GM19025 (cell line): ENCODE data around the gene ARHGAP30.
"Not testable (repeated sequence)": the region's sequence is repeated elsewhere in the genome, so short reads cannot be mapped to it uniquely, and the experiment has no call there.

Source experiments
- ATAC-seq: cut with Tn5 transposase; IDR thresholded peaks from one replicate; pipeline ENCODE4 v1.9.1; 2021; ENCODE audit warnings: mild to moderate bottlenecking, low read depth, moderate library complexity; ENCODE audit not compliant: unreplicated experiment

Gene ARHGAP30

DNA sequence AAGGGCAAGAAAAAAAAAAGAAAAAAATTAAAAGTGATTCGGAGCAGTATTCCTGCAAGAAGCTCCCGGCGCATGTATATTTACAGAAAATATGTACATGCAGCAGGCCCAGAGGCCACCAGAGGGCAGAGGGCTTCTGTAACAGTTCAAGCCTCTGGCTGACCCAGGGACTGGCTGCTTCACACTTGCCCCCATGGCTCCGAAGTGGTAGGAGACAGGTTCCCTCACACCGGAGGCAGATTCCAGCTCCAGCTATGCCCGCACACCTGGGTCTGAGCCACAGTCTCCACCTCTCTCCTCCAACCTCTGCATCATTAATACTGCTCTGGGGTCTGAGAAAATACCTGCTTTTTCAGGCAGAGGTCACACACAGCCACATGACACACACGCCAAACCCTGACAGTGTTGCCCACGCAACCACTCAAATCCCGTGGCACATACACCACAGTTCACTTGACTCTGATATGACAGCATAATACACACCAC is 2.2 kb upstream of the ARHGAP30 start:
- no peak for ATAC-seq

DNA sequence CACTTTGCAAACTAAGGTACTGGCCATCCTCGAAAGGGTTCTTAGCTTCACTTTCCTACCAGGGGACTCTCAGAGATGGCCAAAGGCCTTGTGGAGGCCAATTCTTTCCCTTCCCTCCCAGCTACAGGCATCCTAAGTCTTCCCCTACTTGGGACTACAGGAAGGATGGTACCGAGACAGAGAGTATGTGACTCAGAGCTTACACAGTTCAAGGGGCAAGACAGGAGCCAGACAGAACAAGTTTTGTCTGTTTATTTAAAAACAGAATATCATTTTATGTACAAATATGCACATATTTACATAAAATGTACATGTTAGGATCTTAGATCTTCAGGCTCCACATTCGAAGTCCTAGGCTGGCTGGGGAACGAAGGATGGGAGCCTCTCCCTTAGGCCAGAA is 1.1 kb upstream of the ARHGAP30 start:
- ATAC-seq = no peak

DNA sequence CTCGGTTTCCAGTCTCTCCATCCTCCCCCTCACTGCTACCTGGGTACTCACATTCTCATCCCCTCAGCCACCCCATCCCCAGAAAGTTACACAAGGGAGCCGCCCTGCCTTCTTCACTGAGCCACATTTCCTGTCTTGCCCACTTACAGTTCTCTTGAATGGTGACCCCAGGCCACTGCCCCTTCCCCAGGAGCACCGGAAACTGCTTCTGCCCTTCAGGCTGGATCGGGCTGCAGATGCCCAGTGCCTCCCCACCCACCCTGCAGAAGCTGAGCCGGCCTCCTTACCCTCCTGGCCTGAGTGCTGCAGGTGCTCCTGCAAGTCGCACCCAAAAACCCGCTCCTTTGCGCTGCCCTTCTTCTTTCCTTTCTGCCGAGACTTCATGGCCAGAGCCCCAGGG is 450 bp downstream of the ARHGAP30 start:
- no peak for ATAC-seq

DNA sequence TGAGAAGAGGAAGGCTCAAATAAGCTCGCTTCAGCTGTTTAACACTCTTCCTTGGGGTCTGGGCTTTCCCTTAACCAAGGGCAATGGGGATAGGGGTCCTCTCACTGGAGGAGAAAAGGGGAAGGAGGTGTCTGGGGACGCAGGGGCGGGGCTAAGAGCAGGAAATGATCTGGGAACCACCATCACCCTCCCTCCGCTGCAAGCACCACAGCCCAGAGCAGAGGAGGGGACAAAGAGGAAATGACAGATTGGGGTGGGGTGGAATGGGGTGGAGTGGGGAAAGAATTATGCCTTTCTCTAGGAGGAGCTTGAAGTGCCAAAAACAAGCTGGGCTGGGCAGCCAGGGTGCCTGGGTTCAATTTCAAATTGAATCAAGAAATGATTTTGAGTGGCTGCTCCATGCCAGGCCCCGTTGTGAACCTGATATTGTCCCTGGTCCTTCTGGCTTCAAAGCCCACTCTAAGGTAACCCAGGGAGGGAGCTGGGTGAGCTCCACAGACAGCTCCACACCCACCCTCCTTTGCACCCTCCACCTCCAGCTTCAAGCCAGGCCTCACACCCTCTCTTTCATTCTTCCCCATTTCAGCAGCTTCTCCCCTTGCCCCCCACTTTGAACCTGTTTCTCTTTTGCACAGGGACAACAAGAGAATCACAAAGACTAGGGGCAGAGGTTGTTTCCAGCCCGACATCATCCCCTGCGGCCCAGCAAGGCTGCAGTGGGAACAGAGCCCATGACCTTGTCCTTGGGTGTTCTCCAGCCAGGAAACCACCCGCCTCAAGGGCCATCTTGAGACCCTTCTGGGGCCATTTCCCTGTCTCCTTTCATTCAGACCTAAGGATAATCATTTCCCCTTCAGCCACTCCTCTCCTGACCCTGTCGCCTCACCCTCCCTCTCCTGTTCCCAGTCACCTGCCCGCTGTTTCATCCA is 1.1 kb downstream of the ARHGAP30 start:
- ATAC-seq = peak; percentile 53

DNA sequence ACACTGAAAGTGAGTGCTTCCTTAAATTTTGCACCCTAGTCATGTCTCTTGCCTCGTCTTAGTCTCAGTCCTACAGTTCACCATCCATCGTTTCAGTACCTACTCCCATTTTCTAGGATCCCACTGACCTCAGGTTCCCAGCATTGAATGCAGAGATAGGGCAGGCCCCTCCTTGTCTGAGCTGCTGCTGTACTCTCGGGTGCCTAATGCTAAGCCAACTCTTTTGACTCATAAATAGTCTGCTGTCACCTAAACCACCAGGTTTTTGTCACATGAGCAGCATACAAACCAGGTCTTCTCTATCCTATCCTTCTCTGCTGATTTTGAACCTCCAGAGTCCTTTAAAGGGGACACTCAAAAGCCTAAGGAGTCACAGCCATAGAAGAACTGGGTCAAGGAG is 3.0 kb downstream of the ARHGAP30 start:
- ATAC-seq = no peak

DNA sequence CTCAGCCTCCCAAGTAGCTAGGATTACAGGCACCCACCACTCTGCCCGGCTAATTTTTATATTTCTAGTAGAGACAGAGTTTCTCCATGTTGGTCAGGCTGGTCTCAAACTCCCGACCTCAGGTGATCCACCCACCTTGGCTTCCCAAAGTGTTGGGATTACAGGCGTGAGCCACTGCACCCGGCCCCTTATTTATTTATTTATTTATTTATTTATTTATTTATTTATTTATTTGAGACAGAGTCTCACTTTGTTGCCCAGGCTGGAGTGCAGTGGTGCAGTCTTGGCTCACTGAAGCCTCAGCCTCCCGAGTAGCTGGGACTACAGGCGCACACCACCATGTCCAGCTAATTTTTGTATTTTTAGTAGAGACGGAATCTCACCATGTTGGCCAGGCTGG is 4.0 kb downstream of the ARHGAP30 start:
- not testable (repeated sequence) for ATAC-seq

DNA sequence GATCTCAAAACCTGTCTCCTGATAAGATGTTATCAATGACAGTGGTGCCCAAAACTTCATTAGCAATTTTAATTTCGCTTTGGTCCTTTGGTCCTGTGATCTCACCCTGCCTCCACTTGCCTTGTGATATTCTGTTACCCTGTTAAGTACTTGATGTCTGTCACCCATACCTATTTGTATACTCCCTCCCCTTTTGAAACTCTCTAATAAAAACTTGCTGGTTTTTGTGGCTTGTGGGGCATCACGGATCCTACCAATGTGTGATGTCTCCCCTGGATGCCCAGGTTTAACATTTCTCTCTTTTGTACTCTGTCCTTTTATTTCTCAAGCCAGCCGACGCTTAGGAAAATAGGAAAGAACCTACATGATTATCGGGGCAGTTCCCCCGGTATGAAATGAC is 5.8 kb downstream of the ARHGAP30 start:
- not testable (repeated sequence) for ATAC-seq

DNA sequence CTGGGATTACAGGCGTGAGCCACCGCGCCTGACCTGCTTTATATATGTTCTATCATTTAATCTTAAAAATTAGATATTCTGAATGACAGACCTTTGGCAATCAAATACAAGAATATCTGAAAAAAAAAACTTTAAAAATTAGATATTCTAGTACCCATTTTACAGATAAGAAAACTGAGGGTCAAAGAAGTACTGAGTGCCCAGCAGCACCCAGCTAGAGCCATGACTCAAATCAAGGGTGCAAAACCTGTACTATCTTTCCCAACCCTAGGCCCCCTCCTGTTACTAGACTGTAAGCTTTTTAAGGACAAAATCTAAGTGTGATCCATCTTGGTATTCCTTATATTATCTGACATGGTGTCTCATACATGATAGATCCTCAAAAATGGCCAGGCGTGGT is 8.3 kb downstream of the ARHGAP30 start:
- ATAC-seq = no peak

DNA sequence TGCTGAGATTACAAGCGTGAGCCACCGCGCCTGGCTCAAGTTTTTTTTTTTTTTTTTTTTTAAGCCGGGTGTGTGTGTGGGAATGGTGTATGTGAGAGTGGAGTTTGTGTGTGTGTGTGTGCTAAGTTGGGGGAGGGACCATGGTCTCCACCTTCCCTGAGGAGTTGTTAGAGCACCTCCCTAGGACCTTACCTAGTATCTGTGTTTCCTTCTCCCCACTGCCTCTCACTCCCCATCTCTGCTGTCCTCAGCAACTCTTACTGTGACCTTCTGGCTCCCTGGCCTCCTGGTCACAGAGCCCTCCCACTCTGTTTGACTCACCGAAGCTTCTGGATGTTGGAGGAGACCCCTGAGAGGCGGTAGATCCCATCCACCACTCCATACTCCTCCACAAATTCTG is 10.4 kb downstream of the ARHGAP30 start:
- ATAC-seq = no peak

DNA sequence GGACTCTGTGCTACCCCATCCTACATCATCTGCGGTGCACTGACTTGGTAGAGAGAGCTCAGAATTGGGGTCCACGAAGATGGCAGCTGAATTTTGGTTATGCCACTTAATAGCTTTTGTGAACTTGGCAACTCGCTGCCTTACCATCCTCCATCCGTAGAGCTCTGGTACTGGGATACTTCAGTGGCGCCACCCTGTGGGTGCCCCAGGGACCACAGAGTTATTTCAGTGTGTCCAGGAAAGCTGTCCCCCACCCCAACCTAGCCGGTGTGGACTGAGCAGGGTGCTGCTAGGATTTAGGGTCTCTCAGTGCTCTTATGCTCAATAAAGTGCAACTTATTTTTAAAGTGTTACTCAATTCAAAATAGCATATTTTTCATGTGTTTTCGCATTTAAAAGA is 14.9 kb downstream of the ARHGAP30 start:
- ATAC-seq = no peak

DNA sequence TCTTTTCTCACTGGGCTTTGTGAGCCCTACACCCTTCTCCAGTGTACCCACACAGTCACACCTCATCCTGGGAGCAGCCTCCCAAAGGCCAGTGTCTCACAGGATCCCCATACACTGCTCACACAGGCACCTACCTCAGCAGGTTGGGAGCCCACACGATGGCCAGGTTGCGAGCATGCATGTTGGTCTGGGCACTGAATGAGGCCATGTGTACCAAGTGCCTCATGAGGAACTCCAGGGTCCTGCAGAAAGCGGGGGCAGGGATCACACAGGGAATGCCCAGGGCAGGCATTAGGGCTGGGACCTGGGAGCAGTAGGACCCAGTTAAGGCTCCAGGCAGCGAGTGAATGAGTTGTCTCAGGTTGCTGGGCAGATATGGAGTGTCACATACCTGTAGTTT is 15.5 kb downstream of the ARHGAP30 start:
- ATAC-seq = no peak

DNA sequence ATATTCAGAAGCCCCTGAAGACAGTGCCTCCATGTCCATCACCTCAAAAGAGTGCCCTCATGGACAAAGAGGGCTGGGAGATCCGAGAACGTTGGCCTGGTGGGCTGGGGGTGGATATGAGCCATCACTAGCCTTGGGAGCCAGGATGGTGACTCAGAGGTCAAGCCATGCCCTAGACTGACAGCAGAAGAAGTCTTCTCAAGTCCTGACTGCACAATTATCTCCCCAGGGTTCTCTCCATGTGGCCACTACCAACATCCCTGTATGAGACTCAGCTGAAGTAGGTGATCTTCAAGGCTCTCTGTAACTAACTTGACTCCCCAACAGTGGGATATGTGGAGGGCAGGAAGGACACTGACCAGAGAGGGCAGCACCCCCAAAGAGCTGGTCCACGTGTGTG is 16.8 kb downstream of the ARHGAP30 start:
- ATAC-seq = no peak

DNA sequence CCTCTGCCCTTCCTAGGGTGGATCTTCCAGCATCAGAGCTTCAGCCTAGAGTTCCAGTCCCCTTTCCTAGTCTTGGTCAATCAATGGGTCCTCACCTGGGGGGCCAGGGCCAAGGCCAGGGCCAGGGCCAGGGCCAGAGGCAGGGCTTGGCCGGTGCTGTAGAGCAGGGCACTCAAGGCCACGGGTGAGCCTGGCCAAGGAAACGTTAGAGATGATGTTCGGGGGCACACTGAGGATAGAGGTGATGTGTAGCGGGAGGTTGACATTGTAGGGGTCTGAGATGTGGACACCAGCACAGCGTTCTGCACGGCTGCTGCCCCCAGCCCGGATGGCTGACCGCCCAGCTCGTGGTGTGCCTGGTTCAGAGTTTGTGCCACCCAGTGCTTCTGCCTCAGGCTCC is 18.5 kb downstream of the ARHGAP30 start:
- no peak for ATAC-seq

DNA sequence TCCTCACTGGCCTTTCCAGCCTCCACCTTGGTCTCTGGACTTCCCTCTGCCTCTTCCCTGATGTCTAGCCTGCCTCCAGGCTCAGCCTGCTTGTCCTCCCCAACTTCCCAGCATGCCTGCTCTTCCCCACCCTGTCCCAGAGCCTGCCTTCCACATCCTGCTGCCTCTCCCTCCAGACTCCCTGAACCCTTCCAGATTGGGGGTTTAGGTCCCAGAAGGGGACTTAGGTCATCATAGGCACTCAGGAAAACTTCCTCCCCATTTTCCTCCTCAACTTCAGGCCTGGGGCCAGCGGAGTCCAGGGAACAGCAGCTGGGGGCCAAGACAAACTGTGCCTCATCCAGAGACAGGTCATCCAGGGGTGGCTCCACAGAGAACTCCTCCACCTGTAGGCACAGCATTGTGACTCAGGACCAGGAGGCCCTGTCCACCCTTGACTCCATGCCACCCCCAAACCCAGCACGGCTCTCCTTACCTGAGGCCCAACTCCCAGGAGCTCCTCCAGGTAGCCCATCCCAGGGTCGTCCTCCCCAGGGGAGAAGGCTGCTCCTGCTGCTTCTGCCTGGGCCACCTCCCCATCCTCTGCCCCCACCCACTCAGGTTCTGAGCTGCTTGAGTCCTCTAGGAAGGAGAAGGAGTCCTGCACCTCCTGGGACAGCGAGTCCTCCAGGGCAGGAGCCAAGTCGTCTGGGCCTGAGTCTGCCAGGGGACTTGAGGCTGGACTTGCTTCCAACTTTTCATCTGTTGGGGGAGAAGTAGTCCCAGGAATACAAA is 20.6 kb downstream of the ARHGAP30 start:
- ATAC-seq = no peak

DNA sequence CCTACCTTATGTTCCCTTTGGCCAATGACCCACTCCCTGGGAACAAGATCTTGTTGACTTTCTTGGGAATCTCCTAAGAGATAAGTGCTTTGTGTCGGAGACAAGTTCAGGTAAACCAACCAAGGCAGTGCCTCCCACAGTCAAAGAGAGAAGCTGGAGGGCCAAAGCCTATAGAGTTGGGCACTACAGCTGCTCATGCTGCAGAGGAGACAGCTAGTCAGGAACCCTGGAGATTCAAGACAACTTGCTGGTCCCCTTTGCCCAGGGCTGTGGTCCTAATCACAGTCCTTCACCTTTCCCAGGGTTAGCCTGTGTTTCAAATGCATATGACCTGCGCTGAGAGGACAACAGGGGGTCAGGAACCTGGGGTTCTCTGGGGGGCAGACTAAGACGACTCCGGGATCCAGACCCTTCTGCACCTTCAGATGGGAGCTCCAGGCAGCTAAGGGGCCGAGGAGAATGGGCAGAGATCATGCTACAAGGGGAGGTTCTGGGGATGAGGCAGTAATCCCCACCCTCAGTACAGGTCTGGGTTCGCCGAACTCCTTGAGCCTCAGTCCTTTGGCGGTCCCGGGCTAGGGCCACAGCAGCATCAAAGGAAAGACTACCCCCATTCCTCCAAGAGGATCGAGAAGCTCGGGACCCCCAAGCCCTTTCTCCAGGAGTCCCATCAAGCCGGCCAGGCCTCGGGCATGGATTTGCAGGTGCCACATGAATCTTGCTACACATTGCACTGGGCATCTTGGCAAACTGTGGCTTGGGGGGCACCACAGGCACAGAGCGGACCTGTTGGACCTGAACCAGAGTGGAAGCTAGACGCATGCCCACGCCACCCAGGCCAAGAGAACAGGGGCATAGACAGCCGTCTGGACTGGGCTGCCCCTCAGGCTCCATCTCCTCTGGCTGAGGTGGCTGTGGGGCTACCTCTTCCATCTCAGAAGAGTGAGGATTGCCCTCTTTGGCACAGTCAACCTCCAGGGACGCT is 22.0 kb downstream of the ARHGAP30 start:
- ATAC-seq = no peak

DNA sequence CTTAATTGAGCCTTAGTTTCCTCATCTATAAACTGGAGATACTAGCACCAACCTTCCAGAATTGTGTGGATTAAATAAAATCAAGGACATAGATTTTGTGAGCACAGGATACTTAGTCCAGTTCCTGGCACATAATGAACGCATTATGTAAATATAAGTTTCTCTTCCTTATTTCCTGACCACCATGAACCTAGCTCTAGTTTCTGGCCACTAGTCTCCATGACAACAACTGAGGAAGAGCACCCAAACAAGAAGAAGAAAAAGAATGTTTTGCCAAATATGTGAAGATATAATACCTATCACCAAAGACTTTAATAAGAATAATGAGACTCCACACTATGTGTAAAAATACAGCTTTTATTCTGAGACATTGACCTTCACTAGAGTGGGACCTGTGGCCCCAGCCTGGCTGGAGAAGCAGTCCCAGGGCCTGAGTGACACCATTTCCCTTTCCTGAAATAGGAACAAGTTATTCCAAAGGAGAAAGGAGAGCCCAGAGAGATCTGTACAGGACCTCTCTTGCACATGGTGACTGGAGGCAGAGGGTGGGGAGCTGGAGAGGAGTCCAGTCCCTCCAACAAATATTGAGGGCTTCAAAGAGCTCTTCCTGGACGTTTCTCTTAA is 23.0 kb downstream of the ARHGAP30 start:
- no peak for ATAC-seq

DNA sequence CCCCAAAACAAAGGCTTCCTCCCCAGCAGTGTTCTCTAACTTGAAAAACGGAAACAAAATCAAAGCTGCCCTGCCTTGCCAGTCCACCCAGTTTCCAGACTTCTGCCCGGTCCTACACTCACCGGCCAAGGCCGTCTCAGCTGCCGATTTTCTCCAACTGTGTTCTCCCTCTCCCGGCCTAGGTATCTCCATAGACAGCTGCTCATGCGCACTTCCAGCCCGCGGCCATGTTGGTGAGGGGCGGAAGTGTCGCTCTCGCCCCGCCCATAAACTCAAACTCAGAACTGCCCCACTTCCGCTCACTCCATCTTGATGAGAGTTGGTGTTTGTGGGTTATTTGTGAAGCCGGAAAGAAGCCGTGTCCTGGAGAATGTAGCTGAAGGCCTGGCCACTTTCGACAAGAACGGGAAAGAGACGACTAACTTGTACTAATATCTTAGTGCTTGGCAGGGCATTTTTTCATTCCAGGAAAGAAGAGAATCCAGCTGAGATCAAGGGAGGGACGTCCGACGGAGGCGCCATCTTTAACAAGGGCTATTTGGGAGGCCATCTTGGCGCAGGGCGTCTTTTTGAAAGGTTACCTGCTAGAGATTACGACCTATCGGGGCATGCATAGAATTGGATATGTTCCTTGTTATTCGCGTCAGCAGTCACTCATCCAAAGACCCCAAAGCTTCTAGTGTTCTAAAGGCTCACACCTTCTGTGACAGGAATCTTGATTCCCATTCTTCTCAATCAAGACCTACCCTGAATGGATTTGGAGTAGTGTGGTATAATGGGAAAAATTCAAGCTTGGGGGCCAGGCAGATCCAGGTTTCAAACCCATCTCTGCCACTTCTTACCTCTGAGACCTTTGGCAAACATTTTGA is 23.7 kb downstream of the ARHGAP30 start, which contains the start of gene USF1:
Gene USF1 (minus strand): TSS at position 242 of the 869 bp plus-strand sequence. CDS start 2,702 bp downstream, outside the sequence.
- ATAC-seq = peak; percentile 63

DNA sequence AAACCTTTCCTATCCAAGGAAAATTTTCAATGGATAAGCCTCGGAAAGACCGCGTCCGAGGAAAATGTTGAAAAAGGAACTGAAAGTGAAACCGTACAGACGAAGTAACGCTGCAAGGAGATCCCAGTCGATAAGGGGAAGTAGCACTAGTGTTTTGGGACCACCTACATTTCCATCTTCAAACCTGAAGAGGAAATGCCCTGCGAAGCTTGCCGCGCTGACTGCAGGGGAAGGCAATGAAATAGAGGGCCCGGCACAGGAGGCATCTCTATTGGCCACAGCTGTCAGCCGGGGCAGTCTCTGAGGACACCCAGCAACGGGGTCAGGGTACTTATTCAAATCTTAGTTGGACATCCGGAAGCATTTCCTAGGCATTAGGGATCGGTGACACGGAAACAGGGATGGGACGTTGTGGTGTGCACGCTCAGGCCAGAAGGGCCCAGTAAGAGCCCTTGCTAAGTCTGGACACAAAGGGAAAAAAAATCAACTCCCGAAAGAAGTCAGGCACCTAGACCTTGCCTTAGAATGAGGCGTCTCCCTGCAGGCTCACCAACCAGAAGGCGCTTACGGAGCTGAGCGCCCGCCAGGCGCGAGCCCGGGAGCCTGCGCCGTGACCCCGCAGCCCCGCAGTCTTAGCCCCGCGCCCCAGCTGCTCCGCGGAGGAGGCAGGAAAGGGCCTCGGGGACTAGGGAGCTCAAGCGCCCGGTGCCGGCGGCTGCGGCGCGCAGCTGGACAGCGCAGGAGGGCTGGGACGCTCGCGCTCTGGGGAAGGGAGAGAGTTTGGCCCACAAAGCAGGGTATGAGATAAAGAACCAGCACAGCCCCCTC is 24.6 kb downstream of the ARHGAP30 start:
- peak; percentile 43 for ATAC-seq
